SK-N-MC (cell line): ENCODE results near the gene CTU2.

Experiments used
- EZH2 ChIP-seq: fragments of 200-600 bp; sonication (generic); IDR thresholded peaks from one replicate; pipeline ENCODE4 v1.6.1; 2017; ENCODE audit warnings: antibody characterized with exemption
- FOXP2 ChIP-seq: optimal IDR thresholded peaks from 2 replicates; pipeline ENCODE3; 2011; ENCODE audit warnings: mild to moderate bottlenecking, moderate library complexity; ENCODE audit not compliant: insufficient read depth; ENCODE audit errors: extremely low read length, control extremely low read depth
- POLR2AphosphoS5 ChIP-seq: IDR thresholded peaks from 2 replicates; pipeline ENCODE4 v1.6.1; 2012; ENCODE audit warnings: mild to moderate bottlenecking, low read depth, low read length, borderline replicate concordance

DNA sequence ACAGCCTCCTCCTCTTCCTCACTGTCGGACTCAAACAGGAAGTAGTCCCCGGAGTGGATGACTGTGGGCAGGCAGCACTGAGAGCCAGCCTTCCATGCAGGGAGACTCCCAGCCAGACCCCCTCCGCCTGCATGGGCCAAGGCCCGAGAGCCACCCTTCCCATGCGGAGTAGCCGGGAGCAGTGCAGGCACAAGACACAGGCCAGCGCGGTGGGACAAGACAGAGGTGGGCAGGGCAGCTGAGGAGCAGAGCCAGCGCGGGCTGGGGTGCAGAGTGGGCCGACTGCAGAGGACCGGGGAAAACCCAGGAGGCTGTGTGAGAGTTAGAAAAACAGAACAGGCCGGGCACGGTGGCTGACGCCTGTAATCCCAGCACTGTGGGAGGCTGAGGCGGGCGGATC lies 17.6 kb downstream of the CTU2 start:
- TF ChIP-seq POLR2AphosphoS5 (no peak), EZH2 (no peak), FOXP2 (no peak)
